Skin of body (tissue), 2 donors: ENCODE results near the gene TTLL13. TPM values are rescaled to one million over a fixed set of nuclear protein-coding genes. Genes with fewer than 3 reads are reported as not detected.

Experiments used
- small RNA-seq: library from RNA; depleted of rRNA; stranded (forward); fragments of <200 nt; gene quantifications from one replicate; pipeline ENCODE3, GENCODE V24; 2014; ENCODE audit warnings: low replicate concordance
- total RNA-seq: library from RNA; depleted of rRNA; stranded (reverse); fragments of >200 nt; gene quantifications from one replicate; pipeline ENCODE4 v1.2.3, GENCODE V29; 2014

The TTLL13 gene
- total RNA-seq, 1 donor from 2014 or later, result not detected

Small RNA genes lying within 50 kb of the gene (small RNA-seq; reads per million reads assigned to genes)
- gene AC091167.3 (not detected), gene RN7SL736P (not detected)

Other genes starting within 250 kb of the TTLL13 start
- gene ZNF710, start 248.2 kb upstream of the TTLL13 start, total RNA-seq, result 7.4 TPM
- gene IDH2, start 147.1 kb upstream of the TTLL13 start, total RNA-seq, result 77.6 TPM
- 38.7 TPM for gene SEMA4B, start 48.2 kb upstream of the TTLL13 start, total RNA-seq
- 16.3 TPM for gene CIB1, start 15.6 kb upstream of the TTLL13 start, total RNA-seq
- 2.6 TPM for gene GDPGP1, start 15.3 kb upstream of the TTLL13 start, total RNA-seq
- 51.8 TPM for gene NGRN, start 16.1 kb downstream of the TTLL13 start, total RNA-seq
- 1.3 TPM for gene ZNF774, start 102.7 kb downstream of the TTLL13 start, total RNA-seq
- gene IQGAP1, start 138.7 kb downstream of the TTLL13 start, total RNA-seq, result 224 TPM